ENCODE results near the gene IQGAP2.
A peak's percentile ranks its signal among the peaks of the same experiment; 100 is the strongest.
"Not testable (repeated sequence)": the region's sequence is repeated elsewhere in the genome, so short reads cannot be mapped to it uniquely, and the experiment has no call there.

Gene IQGAP2

GRCh38 chr5:76514292-76514691 lies 111.2 kb downstream of the IQGAP2 start:
- DNase-seq, result no peak

GRCh38 chr5:76514713-76515112 lies 111.6 kb downstream of the IQGAP2 start:
- no peak for DNase-seq

GRCh38 chr5:76517334-76517733 lies 114.2 kb downstream of the IQGAP2 start:
- DNase-seq, result no peak

- DNase-seq, result not testable (repeated sequence)
These were observed 115.2 kb downstream of the IQGAP2 start for GRCh38 chr5:76518246-76518645.

- no peak for DNase-seq
These were observed 118.2 kb downstream of the IQGAP2 start for GRCh38 chr5:76521240-76521758.

- DNase-seq, result no peak
These were observed 119.2 kb downstream of the IQGAP2 start for GRCh38 chr5:76522103-76522935.

GRCh38 chr5:76524101-76524835 lies 121.2 kb downstream of the IQGAP2 start:
- DNase-seq, result no peak

- no peak for DNase-seq
These were observed 121.8 kb downstream of the IQGAP2 start for GRCh38 chr5:76524868-76525267.

GRCh38 chr5:76525956-76526355 lies 122.9 kb downstream of the IQGAP2 start:
- no peak for DNase-seq

GRCh38 chr5:76526950-76527583 lies 124.0 kb downstream of the IQGAP2 start:
- no peak for DNase-seq

- DNase-seq, result no peak
These were observed 124.6 kb downstream of the IQGAP2 start for GRCh38 chr5:76527685-76528161.

GRCh38 chr5:76528547-76529331 lies 125.7 kb downstream of the IQGAP2 start:
- no peak for DNase-seq

GRCh38 chr5:76529464-76530344 lies 126.6 kb downstream of the IQGAP2 start:
- no peak for DNase-seq

- no peak for DNase-seq
These were observed 129.0 kb downstream of the IQGAP2 start for GRCh38 chr5:76532052-76532451.

- no peak for DNase-seq
These were observed 129.9 kb downstream of the IQGAP2 start for GRCh38 chr5:76532973-76533372.

- DNase-seq, result no peak
These were observed 132.5 kb downstream of the IQGAP2 start for GRCh38 chr5:76535577-76535976.

GRCh38 chr5:76537073-76537543 lies 134.0 kb downstream of the IQGAP2 start:
- no peak for DNase-seq

- no peak for DNase-seq
These were observed 139.2 kb downstream of the IQGAP2 start for GRCh38 chr5:76542241-76542640.

- peak; percentile 75 for DNase-seq
These were observed 140.0 kb downstream of the IQGAP2 start for GRCh38 chr5:76542887-76543690.

GRCh38 chr5:76544268-76544926 lies 141.3 kb downstream of the IQGAP2 start:
- DNase-seq, result peak; percentile 77

Data from CD4-positive, alpha-beta T cell treated with Interleukin-10 for 1 hour (primary cell).